Germinal center (tissue), 1 donor: ENCODE measurements around the gene CALML6.
"Not testable (repeated sequence)": the region's sequence is repeated elsewhere in the genome, so short reads cannot be mapped to it uniquely, and the experiment has no call there.

Experiments
- DNase-seq: peaks from one replicate; pipeline ENCODE4 v3.0.0; 2012; ENCODE audit warnings: mixed read lengths, low spot score

CALML6 gene

GRCh38 chr1:1925437-1926345 is 10.6 kb downstream of the CALML6 start:
- no peak for DNase-seq

DNA sequence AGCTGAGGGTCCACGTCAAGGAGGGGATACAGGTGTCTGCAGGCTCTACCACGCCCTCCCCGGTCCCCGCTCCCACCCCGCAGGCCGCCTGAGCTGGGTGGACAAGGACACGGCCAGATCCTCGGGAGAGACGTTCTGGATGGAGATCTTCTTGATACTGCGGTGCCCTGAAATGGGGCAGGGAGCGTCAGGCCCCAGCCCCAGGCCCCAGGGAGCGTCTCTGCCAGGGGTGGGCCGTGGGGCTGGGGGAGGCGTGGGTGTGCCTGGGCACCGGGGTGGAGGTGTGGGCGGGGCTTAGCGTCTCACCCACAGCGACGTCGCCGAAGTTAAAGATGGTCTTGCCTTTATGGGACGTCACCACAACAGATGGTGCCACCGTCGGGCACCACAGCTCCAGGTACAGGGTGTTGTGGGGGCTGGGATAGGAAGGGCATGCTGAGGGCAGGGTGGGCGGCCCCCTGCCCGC is 11.3 kb downstream of the CALML6 start:
- DNase-seq: no peak

DNA sequence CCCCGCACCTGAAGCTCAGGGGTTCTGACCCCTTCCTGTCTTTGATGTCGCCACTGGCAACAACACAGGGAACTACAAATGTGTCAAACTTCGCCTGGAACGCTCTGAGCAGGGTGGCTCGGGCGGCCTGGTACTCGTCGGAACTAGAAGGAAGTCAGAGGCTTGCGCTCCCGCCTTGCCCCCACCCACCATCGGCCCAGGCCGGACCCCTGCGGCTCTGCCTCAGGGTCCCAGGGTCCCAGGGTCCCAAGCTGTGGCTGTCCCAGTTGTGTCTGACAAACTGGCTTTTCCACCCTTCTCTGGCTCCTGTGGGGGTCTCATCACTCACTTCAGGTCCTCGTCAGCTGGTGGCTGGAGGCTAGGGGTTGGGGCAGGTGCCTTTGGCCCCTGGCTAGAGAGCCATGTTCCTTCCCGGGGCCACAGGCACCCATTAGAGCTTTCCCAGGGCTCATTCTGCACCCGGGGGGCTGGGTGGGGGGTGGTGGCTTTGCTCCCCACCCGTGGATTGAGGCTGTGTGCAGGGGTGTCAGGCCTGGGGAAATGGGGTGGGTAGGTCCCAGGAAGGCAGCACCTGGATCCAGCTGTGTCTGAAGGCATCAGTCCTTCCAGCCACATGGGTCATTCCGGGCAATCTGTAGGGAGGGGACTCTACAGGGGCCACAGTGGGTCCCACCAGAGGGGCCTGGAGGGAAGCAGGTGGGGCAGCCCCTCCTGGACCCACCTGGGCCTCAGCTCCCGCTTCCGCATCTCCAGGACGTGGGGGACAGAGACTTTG is 12.0 kb downstream of the CALML6 start:
- no peak for DNase-seq

GRCh38 chr1:1927751-1928150 is 12.7 kb downstream of the CALML6 start:
- no peak for DNase-seq

GRCh38 chr1:1928231-1929101 is 13.4 kb downstream of the CALML6 start:
- DNase-seq: no peak

DNA sequence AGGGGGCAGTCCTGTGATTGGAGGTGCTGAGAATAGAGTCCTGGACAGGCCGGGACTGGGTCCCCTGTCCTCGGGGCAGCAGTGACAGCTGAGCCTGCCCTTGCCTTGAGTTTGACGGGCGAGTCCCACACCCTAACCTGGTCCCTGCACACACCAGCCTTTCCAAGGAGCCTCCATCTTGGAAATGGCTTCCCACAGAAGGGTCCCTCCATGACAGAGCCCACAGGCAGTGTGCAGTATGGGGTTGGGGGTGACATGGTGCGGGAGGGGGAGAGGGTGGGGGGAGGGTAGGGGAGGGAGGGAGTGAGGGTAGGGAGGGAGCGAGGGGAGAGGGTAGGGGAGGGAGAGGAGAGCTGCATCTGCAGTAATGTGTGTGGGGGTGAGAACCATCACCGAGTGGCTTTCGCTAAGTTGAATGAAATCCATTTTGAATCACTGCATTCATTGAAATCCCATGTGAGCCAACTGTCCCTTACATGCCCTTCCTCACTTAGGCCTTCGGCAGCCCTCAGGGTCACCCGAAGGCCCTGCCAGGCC is 14.1 kb downstream of the CALML6 start:
- no peak for DNase-seq

DNA sequence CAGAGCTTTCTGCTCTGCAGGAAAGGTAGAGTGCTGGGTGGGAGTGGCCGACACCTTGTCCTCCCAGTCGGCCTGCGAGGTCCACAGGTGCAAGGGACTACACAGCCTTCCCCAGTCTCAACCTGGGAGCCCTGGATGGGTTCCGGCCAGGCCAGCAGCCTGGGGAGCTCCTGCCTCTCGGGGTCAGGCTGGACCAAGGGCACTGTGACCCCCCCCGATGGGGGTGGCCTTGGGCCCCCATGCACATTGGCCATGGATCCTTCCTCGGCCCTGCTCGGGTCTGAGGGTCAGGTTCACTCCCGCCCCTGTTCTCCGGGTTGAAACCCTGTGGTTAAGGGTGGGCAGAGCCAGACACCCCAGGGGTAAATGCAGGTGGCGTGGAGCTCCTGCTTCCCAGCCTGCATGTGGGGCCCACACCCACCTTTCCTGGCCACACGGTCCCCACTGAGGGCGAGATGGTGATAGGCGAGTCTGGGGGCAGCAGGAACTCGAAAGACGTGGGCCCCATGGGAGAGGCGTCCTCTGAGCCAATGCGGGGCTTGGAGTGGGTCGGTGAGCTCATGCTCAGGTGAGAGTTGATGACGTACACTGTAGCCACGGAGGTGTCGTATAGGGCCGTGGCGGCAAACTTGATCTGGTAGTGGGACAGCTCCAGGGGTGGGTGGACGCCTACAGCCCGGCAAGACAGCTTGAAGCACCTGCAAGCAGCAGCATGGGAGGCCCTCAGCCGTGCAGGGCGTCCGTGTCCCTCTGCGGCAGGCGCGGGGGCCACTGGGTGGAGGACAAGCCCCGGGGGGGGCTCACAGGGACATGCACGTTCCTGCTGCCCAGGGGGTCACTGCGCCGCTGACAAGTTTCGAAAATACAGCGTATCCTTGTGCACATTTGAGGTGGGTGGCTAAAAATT is 14.8 kb downstream of the CALML6 start:
- DNase-seq: no peak

GRCh38 chr1:1934848-1935247 is 19.8 kb downstream of the CALML6 start:
- DNase-seq: not testable (repeated sequence)

- no peak for DNase-seq
Observed at GRCh38 chr1:1937061-1937460, 22.0 kb downstream of the CALML6 start.

DNA sequence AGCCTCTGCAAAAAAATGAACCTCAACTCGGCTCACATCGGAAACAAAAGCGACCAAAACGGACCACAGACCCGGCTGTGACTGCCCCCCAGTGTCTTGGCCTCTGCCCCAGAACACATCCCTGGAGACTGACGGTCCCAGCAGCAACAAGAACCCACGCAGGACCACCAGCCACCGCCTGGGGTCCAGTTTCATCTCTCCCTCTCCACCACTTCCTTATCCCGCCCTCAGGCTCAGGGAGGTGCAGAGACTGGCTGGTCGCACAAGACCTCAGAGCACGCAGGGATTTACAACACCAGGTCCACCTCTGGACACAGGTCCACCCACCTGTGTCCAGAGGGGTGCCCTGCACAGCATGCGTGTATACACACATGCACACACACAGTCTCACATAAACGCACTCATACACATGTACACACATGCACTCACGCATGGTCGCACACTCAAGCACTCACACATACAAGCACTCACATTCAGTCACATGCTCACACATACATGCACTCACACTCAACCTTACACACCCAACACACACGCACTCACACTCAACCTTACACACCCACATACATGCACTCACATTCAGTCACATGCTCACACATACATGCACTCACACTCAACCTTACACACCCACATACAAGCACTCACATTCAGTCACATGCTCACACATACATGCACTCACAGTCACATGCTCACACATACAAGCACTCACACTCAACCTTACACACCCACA is 22.7 kb downstream of the CALML6 start:
- no peak for DNase-seq

DNA sequence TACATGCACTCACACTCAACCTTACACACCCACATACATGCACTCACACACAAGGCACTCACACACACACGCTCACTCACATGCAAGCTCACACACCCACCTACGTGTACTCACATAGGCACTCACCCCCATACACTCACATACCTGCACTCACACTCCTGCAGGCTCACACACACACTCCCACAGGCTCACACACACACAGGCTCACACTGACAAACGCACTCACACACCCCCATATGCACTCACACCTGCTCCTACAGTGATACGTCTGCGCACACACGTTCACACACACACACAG is 23.2 kb downstream of the CALML6 start:
- no peak for DNase-seq

DNA sequence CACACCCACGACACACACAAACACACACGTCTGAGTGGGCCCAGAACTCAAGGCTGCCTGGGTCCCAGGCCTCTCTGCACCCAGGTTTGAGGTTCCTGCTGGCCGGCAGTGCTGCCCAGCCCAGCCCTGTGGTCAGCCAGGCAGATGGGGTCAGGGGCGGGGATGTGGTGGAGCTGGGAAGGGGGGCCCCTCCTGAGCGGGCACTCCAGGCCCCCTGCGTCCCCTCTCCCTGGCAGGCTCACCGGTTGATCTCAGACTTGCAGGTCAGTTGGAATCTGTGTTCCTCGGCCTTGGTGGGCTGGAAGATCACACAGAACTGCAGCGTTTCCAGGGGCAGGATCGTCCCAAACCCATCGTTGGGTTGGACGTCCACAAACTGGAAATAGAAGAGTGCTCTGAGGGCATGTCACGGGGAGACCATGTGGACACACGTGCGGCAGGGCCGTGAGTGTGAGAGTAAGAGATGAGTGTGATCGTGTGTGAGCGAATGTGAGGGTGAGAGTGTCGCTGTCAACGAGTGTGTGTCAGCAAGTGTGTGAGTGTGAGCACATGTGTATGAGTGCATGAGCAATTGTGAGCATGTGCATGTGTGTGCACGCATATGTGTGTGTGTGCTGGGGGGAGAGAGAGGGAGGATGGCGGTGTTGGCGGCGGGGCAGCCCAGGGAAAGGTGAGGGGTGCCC is 23.7 kb downstream of the CALML6 start:
- DNase-seq: no peak

DNA sequence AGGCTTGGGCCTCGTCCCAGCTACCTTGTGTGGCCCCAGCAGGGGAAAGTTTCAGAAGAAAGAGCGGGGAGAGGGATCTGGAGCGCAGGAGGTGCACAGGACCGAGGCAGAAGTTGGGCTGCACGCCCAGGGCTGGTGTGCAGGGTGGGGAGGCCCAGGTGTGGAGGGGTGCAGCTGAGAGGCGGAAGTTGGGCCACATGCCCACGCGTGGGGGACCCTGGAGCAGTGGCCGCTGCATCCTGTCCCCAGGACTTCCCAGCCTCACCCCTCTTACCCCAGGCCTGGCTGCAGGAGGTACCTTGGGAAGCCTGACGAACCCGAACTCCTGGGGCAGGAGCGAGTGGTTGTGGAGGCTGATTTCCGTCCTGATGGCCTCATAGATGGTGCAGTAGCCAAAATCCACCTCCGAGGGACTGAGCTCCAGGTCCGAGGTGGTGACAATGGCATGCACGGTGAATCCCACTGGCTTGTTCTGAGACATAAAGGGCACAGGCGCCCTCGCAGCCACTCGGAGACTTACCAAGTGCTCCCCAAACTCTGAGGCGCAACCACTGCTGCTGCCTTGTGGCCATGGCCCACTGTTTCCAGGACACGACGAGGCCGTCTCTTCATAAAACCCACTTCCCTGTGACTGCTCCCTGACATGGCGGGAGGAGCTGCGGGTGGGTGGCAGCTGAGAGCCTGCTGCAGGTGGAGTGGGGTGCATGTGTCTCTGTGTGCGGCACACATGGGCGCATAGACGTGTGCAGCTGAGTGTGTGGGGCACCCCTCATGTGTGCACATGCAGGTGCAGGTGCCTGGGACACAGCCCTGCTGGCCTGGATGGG is 24.4 kb downstream of the CALML6 start:
- DNase-seq: no peak

DNA sequence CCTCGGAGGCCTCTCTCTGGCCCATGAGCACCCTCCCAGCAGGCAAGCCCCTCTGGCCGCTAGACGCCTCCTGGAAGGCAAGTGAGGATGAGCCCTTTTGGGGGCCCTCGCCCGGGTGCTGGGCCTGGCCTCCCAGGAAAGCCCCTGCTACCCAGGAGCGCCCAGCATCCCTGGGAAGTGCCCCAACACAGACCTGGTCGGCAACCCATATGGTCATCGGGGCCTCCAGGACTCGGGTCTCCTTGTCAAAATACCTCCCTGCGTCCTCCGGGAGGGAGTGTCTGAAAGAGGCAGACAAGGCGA is 25.0 kb downstream of the CALML6 start:
- no peak for DNase-seq

DNA sequence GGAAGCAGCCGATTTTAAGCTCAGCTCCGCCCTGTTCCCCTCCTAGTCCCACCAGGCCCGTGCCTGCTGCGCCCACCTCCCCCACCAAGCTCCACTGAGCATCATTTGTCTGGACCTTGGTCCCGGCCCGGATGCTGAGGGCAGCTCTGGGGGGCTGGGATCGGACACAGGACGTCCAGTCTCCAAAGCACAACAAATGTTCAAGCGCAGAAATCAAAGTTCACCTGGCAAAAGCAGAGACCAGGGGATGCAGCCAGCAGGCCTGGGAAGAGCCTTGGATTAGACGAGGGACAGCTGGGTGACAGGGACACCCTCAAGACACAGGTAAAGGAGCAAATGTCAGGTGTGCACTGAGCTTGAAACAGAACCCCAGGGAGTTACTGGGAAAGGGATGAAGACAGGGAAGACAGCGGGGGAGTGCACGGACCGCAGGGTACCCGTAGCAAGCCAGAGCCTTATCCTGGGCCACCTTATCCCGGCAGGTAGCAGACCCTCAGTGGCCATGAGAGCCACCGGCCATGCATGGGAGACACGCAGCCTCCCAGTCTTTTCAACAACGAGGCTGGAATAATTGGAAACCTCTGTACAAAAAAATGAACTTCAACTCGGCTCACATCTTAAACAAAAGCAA is 26.3 kb downstream of the CALML6 start:
- no peak for DNase-seq

- no peak for DNase-seq
Observed at GRCh38 chr1:1941868-1942752, 27.1 kb downstream of the CALML6 start.
